A549 (cell line): Measurements from ENCODE around the gene MESP2. TPM values are rescaled to one million over a fixed set of nuclear protein-coding genes. Genes with fewer than 3 reads are reported as not detected.

Source experiments
- ATAC-seq, 2 experiments: fragments of 200-7000 bp in 1 of 2; fragments of >200 bp in 1 of 2; cut with Nextera tagmentation in 1 of 2; cut with Tn5 transposase in 1 of 2; 3 replicates each; pipeline versions ENCODE4 v1.8.0 to v1.9.1; 2018 to 2020; ENCODE audit warnings: mild to moderate bottlenecking in 1 of 2, moderate library complexity in 1 of 2
- CTCF ChIA-PET: fragments of 300-600 bp; sonication (Branson Sonifier 250); formaldehyde crosslinking; extraction: SDS; loops from one replicate; lab custom pipeline; 2021; ENCODE audit warnings: antibody characterized with exemption, inconsistent platforms; lab: Yijun Ruan, JAX
- POLR2A ChIA-PET: fragments of 350-600 bp; formaldehyde crosslinking; extraction: SDS; loops from one replicate; lab custom pipeline; 2021; ENCODE audit warnings: antibody characterized with exemption, inconsistent platforms; lab: Yijun Ruan, JAX
- DNase-seq, 2 experiments: peaks; one replicate each; pipeline versions ENCODE4 v3.0.0 to v3.0.0-alpha.2; 2011 to 2016; ENCODE audit warnings: low read depth in 1 of 2, low spot score in 1 of 2
- FAIRE-seq: peaks from 2 replicates; lab custom pipeline; 2011; peaks lifted over from hg19 to GRCh38; lab: Jason Lieb, UNC
- H3K27ac ChIP-seq, 2 experiments: fragments of >200 bp; sonication (Bioruptor Twin); formaldehyde crosslinking; 3 replicates each; pipeline ENCODE4 v1.5.1; 2016 to 2017
- H3K4me1 ChIP-seq: fragments of >200 bp; sonication (Bioruptor Twin); formaldehyde crosslinking; 3 replicates; pipeline ENCODE4 v1.6.1; 2016
- H3K4me2 ChIP-seq: fragments of >200 bp; sonication (Bioruptor Twin); formaldehyde crosslinking; 3 replicates; pipeline ENCODE4 v1.6.1; 2016
- H3K4me3 ChIP-seq: fragments of >200 bp; sonication (Bioruptor Twin); formaldehyde crosslinking; 3 replicates; pipeline ENCODE4 v1.5.1; 2016
- H3K9me3 ChIP-seq: fragments of >200 bp; sonication (Bioruptor Twin); formaldehyde crosslinking; 3 replicates; pipeline ENCODE4 v1.6.1; 2016
- CBX8 ChIP-seq: fragments of 200-600 bp; sonication (generic); IDR thresholded peaks from 2 replicates; pipeline ENCODE4 v1.6.1; 2016
- EHMT2 ChIP-seq: fragments of 200-600 bp; sonication (generic); IDR thresholded peaks from 2 replicates; pipeline ENCODE4 v1.6.1; 2016; ENCODE audit warnings: antibody characterized with exemption, low read depth, mild to moderate bottlenecking, moderate library complexity
- HDAC2 ChIP-seq: fragments of 200-600 bp; sonication (generic); IDR thresholded peaks from 2 replicates; pipeline ENCODE4 v1.6.1; 2016
- HOXB5 ChIP-seq: fragments of 250-450 bp; sonication (Bioruptor Pico); IDR thresholded peaks from 2 replicates; pipeline ENCODE4 v1.5.0; 2020; ENCODE audit warnings: mild to moderate bottlenecking, moderate library complexity
- MAFK ChIP-seq: fragments of 450-650 bp; IDR thresholded peaks from 2 replicates; pipeline ENCODE4 v1.6.1; 2014; ENCODE audit not compliant: partially characterized antibody
- NPAS2 ChIP-seq: fragments of 250-450 bp; sonication (Bioruptor Pico); IDR thresholded peaks from 2 replicates; pipeline ENCODE4 v1.8.0; 2022; ENCODE audit warnings: mild to moderate bottlenecking, moderate library complexity, borderline replicate concordance
- NR3C1 ChIP-seq: fragments of >200 bp; sonication (Bioruptor Twin); formaldehyde crosslinking; IDR thresholded peaks from 3 replicates; pipeline ENCODE4 v1.6.1; 2017
- SREBF2 ChIP-seq: fragments of 450-650 bp; IDR thresholded peaks from 2 replicates; pipeline ENCODE4 v1.6.1; 2014; ENCODE audit warnings: mild to moderate bottlenecking, moderate library complexity
- ZFP36 ChIP-seq: fragments of 450-650 bp; IDR thresholded peaks from 2 replicates; pipeline ENCODE4 v1.6.1; 2014; ENCODE audit warnings: borderline replicate concordance; ENCODE audit not compliant: partially characterized antibody
- ZNF302 ChIP-seq: fragments of 250-450 bp; sonication (Bioruptor Pico); IDR thresholded peaks from 2 replicates; pipeline ENCODE4 v1.9.0; 2021; ENCODE audit warnings: inconsistent platforms, mild to moderate bottlenecking, moderate library complexity
- ZSCAN20 ChIP-seq: fragments of 250-450 bp; sonication (Bioruptor Pico); IDR thresholded peaks from 2 replicates; pipeline ENCODE4 v1.8.0; 2022; ENCODE audit warnings: mild to moderate bottlenecking, moderate library complexity
- WGBS: methylation state at CpG from one replicate; pipeline ENCODE4 v1.1.6; 2017; ENCODE audit errors: missing lambda C conversion rate; 5-methylcytosine and 5-hydroxymethylcytosine counted together
- polyA plus RNA-seq, 4 experiments: library from polyadenylated mRNA; depleted of rRNA in 3 of 4; stranded (reverse); fragments of >200 nt; fragmentation: RNase III in 1 of 4; extraction: RNeasy Plus Mini Kit Qiagen cat#74134 plus additional on column Dnase treatment in 1 of 4; gene quantifications; 2 replicates in 3 of 4; 3 replicates in 1 of 4; pipeline ENCODE4 v1.2.3, GENCODE V29; 2011 to 2017
- TF ChIP-seq, protein P1 (sequence below): fragments of >200 bp; sonication (Bioruptor Twin); formaldehyde crosslinking; IDR thresholded peaks from 2 replicates; pipeline ENCODE4 v1.6.1; 2016
- TF ChIP-seq, protein P2 (sequence below): IDR thresholded peaks from 2 replicates; pipeline ENCODE4 v1.6.1; 2012
- TF ChIP-seq, protein P3 (sequence below): fragments of 250-450 bp; sonication (Bioruptor Pico); IDR thresholded peaks from 2 replicates; pipeline ENCODE4 v1.5.0; 2020; ENCODE audit warnings: low read depth, mild to moderate bottlenecking, moderate library complexity
- TF ChIP-seq, protein P4 (sequence below): fragments of 450-650 bp; IDR thresholded peaks from 2 replicates; pipeline ENCODE4 v1.6.1; 2014; ENCODE audit warnings: antibody characterized with exemption
- TF ChIP-seq, protein P5 (sequence below): fragments of 200-600 bp; sonication (generic); IDR thresholded peaks from 2 replicates; pipeline ENCODE4 v1.6.1; 2016; ENCODE audit warnings: antibody characterized with exemption, mild to moderate bottlenecking, moderate library complexity

Gene MESP2
- polyA plus RNA-seq, 2 of the 4 experiments (the other 2 are of a cell fraction) = 0.22 to 0.57 TPM

DNA sequence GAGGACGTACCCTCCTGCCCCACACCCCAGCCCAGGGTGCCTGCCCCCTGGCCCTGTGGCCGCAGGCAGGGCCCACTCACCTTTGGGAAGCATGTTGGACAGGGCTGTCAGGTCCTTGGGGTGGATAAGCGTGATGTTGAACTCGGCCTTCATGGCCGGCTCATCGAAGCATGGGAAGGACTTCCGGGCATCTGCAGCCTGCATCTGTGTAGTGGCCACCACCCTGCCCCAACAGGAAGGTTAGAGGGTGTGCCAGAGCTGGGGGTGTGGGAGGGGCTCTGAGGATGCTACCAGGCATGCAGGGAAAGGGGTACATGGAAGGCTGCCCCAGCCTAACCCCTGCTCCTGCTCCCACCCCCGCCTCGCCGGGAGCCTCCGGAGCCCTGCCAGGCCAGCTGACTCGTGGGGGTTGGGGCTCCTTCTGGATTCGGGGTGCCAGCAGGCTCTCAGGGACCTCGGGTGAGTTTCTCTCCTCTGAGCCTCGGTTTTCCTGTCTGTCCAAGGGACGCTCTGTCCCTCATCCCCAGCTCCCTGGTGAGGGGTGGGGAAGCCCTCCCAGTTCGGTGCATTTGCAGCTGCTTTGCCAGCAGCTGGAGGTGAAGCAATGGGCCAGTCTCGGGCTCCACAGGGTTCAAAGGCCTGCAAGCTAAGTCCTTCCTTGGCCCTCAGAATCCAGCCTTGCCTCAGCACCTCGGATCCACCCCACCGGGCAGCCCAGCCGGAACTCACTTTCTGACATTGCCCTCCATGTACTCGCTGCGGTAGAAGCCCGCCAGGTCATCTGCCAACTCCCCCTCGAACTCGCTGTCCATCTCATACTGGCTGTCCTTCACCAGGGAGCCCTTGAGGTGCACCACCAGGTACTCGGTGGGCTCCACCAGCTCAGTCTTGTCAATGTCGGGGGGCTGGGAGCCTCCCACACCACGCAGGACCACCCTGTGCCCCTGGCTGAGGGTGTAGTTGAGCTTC lies 29.4 kb downstream of the MESP2 start:
- no peak for ATAC-seq
- ChIA-PET POLR2A (no interaction called here), CTCF (interaction anchor here (1.0 to 3.9 kb wide), 5 partner anchors 8 to 83 kb away, joined by 3 to 19 read pairs (median 4); no protein-coding TSS in a partner anchor)
- DNase-seq = no peak
- FAIRE-seq = no peak
- no peaks in the 10 kb centered on the region for H3K9me3 ChIP-seq
- peaks cover 29% of the 10 kb centered on the region for H3K4me1 ChIP-seq
- H3K4me3 ChIP-seq = no peak overlapping the region
- TF ChIP-seq, protein P1, sequence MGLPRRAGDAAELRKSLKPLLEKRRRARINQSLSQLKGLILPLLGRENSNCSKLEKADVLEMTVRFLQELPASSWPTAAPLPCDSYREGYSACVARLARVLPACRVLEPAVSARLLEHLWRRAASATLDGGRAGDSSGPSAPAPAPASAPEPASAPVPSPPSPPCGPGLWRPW = no peak
- TF ChIP-seq ZFP36 (no peak), SREBF2 (no peak), HOXB5 (CRISPR knock-in tag) (no peak), NR3C1 (no peak), ZSCAN20 (CRISPR knock-in tag) (no peak), NPAS2 (CRISPR knock-in tag) (no peak), CBX8 (no peak), MAFK (no peak), ZNF302 (CRISPR knock-in tag) (no peak), HDAC2 (no peak), EHMT2 (no peak)
- TF ChIP-seq, protein P2, sequence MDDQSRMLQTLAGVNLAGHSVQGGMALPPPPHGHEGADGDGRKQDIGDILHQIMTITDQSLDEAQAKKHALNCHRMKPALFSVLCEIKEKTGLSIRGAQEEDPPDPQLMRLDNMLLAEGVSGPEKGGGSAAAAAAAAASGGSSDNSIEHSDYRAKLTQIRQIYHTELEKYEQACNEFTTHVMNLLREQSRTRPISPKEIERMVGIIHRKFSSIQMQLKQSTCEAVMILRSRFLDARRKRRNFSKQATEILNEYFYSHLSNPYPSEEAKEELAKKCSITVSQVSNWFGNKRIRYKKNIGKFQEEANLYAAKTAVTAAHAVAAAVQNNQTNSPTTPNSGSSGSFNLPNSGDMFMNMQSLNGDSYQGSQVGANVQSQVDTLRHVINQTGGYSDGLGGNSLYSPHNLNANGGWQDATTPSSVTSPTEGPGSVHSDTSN = no peak
- TF ChIP-seq, protein P3, sequence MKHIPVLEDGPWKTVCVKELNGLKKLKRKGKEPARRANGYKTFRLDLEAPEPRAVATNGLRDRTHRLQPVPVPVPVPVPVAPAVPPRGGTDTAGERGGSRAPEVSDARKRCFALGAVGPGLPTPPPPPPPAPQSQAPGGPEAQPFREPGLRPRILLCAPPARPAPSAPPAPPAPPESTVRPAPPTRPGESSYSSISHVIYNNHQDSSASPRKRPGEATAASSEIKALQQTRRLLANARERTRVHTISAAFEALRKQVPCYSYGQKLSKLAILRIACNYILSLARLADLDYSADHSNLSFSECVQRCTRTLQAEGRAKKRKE (CRISPR knock-in tag) = no peak
- no peak overlapping the region for H3K27ac ChIP-seq
- H3K4me2 ChIP-seq = no peak overlapping the region
- 85% methylated on average over 23 of the region's 29 CpGs for WGBS

DNA sequence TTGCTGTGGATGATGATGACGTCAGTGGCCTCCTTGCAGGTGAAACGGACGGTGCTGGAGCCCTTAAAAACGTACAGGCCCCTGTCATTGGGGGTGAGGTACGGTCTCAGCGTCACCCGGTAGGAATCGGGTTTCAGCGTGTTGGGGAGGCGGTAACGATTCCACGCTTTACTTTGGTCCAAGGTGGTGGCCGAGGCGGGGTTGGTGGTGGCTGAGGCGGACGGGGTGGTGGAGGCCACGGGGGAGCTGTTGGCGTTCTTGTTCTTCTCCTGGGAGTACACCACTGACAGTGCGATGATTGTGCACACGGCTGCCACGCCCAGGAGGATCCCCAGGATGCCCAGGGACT lies 30.1 kb downstream of the MESP2 start:
- ATAC-seq (no peak), FAIRE-seq (no peak), DNase-seq (no peak)
- Histone ChIP-seq H3K27ac (peak overlapping the region in 1 of 2 experiments; percentile 55; a peak in 3 of 6 replicates), H3K4me1 (peaks cover 29% of the 10 kb centered on the region), H3K4me2 (no peak overlapping the region), H3K9me3 (no peaks in the 10 kb centered on the region), H3K4me3 (no peak overlapping the region)
- ChIA-PET CTCF (interaction anchor here (1.0 to 3.9 kb wide), 5 partner anchors 8 to 82 kb away, joined by 3 to 19 read pairs (median 4); no protein-coding TSS in a partner anchor), POLR2A (no interaction called here)
- TF ChIP-seq, protein P4, sequence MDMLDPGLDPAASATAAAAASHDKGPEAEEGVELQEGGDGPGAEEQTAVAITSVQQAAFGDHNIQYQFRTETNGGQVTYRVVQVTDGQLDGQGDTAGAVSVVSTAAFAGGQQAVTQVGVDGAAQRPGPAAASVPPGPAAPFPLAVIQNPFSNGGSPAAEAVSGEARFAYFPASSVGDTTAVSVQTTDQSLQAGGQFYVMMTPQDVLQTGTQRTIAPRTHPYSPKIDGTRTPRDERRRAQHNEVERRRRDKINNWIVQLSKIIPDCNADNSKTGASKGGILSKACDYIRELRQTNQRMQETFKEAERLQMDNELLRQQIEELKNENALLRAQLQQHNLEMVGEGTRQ = no peak
- TF ChIP-seq, protein P5, sequence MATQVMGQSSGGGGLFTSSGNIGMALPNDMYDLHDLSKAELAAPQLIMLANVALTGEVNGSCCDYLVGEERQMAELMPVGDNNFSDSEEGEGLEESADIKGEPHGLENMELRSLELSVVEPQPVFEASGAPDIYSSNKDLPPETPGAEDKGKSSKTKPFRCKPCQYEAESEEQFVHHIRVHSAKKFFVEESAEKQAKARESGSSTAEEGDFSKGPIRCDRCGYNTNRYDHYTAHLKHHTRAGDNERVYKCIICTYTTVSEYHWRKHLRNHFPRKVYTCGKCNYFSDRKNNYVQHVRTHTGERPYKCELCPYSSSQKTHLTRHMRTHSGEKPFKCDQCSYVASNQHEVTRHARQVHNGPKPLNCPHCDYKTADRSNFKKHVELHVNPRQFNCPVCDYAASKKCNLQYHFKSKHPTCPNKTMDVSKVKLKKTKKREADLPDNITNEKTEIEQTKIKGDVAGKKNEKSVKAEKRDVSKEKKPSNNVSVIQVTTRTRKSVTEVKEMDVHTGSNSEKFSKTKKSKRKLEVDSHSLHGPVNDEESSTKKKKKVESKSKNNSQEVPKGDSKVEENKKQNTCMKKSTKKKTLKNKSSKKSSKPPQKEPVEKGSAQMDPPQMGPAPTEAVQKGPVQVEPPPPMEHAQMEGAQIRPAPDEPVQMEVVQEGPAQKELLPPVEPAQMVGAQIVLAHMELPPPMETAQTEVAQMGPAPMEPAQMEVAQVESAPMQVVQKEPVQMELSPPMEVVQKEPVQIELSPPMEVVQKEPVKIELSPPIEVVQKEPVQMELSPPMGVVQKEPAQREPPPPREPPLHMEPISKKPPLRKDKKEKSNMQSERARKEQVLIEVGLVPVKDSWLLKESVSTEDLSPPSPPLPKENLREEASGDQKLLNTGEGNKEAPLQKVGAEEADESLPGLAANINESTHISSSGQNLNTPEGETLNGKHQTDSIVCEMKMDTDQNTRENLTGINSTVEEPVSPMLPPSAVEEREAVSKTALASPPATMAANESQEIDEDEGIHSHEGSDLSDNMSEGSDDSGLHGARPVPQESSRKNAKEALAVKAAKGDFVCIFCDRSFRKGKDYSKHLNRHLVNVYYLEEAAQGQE = no peak
- WGBS = 88% methylated on average over 21 of the region's 21 CpGs
